ENCODE measurements around the gene GFAP. TPM values are rescaled to one million over a fixed set of nuclear protein-coding genes. Genes with fewer than 3 reads are reported as not detected.
A peak's percentile ranks its signal among the peaks of the same experiment; 100 is the strongest.

Gene GFAP
- total RNA-seq, 2 experiments from 2014 or later: not detected

DNA sequence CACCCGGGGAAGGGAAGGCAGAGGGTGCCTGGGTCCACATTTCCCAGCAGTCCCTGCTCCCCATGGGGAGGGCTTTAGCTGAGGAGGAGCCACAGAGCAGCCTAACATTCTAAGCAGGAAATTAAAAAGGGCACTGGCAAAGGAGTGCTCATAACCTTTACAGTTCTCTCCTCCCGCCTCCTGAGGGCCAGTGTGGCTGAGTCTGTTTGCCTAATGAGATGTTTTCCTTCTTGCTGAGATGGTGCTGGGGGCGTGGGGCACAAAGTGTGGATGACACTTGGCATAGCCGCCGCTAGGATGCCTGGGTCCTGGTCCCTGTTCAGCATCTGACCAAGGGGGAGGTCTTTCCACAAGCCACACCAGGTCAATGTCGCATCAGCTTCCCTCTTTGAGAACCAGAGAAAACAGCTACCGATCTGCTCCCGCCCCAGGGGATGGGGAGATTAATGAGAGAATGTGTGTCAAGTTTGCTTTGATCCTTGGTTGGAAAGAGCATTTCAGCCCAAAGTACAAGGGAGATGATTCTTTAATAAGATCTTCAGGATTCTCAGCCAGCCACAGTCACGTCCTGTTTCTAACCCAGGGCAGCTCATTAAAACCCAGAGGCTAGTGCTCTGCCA is 26.5 kb upstream of the GFAP start:
- Mint-ChIP-seq H3K27ac (no peak overlapping the region), H3K4me3 (no peak overlapping the region), H3K36me3 (ENCODE audit: low read depth) (peaks cover 30% of the 10 kb centered on the region), H3K27me3 (ENCODE audit: low read depth) (peaks cover 5% of the 10 kb centered on the region), H3K4me1 (ENCODE audit: low read depth) (peaks cover 10% of the 10 kb centered on the region), H3K9me3 (no peaks in the 10 kb centered on the region)
- DNase-seq: no peak
- intact Hi-C loops (cut with micrococcal nuclease): no loop called here
- CTCF ChIA-PET: interaction anchor here (0.6 kb wide), 1 partner anchor 107 kb away, joined by 6 read pairs; no protein-coding TSS in a partner anchor

DNA sequence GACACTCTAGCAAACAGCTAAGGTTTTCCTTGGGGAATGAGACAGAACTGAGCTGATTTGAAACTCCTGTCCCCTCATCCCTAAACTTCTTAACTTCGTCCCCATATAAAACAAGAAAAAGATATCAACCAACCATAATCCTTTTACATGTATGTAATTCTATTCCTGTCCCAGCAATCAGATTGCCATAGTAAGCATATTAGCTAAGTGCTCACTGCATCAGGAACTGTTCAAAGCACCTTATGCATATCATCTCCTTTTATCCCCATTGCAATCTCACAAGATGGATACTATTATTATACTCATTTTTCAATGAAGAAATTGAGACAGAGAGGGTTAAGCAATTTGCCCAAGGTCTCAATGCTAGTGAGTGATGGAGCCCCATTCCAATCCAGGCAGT is 25.5 kb upstream of the GFAP start:
- DNase-seq: no peak
- CTCF ChIA-PET: no interaction called here
- Mint-ChIP-seq H3K27ac (no peak overlapping the region), H3K27me3 (ENCODE audit: low read depth) (no peaks in the 10 kb centered on the region), H3K4me3 (no peak overlapping the region), H3K9me3 (no peaks in the 10 kb centered on the region), H3K36me3 (ENCODE audit: low read depth) (peaks cover 23% of the 10 kb centered on the region), H3K4me1 (ENCODE audit: low read depth) (peaks cover 3% of the 10 kb centered on the region)
- intact Hi-C loops (cut with micrococcal nuclease): no loop called here

DNA sequence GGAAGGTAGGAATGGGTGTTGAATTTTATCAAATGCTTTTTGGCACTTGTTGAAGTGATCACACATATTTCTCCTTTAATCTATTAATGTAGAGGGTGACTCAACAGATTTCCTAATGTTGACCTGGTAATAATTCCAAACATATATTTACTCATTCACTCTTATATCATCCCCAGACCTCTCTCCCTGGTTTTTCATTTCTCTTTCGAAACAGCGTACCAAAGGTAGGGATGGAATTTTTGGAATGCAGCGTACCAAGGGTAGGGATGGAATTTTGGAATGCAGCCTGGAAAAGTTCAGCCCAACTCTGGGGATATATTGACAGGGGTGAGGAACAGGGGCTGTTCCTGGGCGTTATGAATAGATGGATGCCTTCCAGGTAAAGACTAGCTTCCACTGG is 25.0 kb upstream of the GFAP start:
- Mint-ChIP-seq H3K27me3 (ENCODE audit: low read depth) (no peaks in the 10 kb centered on the region), H3K4me1 (ENCODE audit: low read depth) (peaks cover 3% of the 10 kb centered on the region), H3K27ac (no peak overlapping the region), H3K36me3 (ENCODE audit: low read depth) (peaks cover 27% of the 10 kb centered on the region), H3K9me3 (no peaks in the 10 kb centered on the region), H3K4me3 (no peak overlapping the region)
- CTCF ChIA-PET: no interaction called here
- no peak for DNase-seq
- intact Hi-C loops (cut with micrococcal nuclease): no loop called here

DNA sequence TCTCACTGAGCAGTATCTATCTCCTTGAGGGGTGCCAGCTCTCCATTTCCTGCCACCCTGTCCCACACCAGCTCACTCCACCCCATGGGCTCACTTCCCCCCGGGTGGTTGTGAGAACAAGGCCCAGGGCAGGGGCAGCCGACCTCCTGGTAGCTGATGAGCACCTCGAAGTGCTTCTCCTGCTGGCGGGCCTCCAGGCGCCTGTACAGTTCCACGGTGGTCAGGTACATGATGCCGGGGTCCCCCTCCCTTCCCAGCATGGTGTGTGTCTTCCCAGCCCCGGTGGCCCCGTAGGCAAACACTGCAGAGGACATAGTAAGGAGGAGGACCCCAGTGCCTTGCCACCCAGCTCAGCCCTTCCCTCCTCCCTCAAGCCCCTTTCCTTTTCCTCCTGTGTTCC is 19.8 kb upstream of the GFAP start:
- CTCF ChIA-PET: interaction anchor here (0.6 kb wide), 1 partner anchor 23 kb away, joined by 3 read pairs; no protein-coding TSS in a partner anchor
- Mint-ChIP-seq H3K27me3 (ENCODE audit: low read depth) (no peaks in the 10 kb centered on the region), H3K4me3 (no peak overlapping the region), H3K4me1 (ENCODE audit: low read depth) (no peaks in the 10 kb centered on the region), H3K27ac (no peak overlapping the region), H3K9me3 (no peaks in the 10 kb centered on the region), H3K36me3 (ENCODE audit: low read depth) (peaks cover 36% of the 10 kb centered on the region)
- intact Hi-C loops (cut with micrococcal nuclease): no loop called here
- no peak for DNase-seq

DNA sequence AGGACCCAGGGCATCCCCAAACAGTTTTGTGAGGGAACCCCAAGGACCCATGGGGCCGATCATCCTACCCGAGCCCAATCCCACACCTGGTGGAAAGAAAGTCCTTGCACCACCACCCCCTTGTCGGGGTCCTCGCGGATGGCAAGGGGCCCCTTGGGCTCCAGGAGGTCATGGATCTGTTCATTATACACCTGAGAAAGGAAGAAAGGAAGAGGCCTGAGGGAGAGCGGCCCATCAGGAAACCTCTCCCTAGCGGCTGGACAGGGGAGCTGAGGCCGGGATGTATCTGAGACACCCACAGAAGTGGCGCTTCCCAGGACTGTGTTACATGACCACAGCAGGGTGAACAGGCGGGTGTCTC is 19.4 kb upstream of the GFAP start:
- DNase-seq: no peak
- CTCF ChIA-PET: interaction anchor here (0.6 kb wide), 1 partner anchor 23 kb away, joined by 3 read pairs; no protein-coding TSS in a partner anchor
- Mint-ChIP-seq H3K4me3 (no peak overlapping the region), H3K36me3 (ENCODE audit: low read depth) (peaks cover 39% of the 10 kb centered on the region), H3K4me1 (ENCODE audit: low read depth) (no peaks in the 10 kb centered on the region), H3K27me3 (ENCODE audit: low read depth) (no peaks in the 10 kb centered on the region), H3K27ac (no peak overlapping the region), H3K9me3 (no peaks in the 10 kb centered on the region)
- intact Hi-C loops (cut with micrococcal nuclease): no loop called here

DNA sequence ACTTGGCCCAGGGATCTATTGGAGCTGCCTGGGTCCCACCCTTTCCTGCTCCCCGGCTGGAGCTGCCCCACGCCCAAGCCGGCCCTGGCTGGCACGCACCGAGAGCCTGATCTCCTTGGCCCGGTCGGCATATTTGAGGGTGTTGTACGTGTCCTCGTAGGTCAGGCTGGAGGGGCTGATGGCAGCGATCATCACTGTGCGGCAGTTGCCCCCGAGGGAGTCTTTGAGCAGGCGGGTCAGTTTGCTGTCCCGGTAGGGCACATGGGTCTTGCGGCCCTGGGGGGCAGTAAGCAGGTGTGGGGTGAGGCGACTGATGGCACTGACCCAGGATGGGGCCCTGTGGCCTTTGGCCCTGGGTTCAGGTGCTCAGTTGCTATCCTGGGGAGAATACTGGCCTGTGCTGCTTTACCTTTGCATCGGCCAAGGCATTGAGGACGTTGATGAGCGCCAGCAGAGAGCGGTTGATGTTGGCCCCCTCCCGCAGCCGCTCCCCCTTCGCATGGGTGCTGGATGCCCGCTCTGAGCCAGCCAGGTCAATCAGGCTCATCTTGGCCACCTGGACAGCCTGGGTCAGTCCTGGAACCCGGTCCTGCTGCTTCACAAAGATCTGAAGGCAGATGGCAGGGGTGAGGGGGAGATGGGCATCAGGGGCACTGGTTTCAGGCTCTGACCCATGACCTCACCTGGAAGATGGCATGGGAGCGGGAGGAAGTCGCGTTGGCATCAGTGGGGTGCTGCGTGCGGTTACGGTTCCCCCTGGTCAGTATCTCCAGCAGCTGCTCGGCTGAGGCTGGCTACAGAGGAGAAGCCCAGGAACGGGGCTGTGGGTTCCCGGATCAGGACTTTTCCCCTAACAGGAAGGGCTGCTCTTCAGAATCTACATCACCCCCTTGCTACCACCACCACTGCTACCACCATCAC is 18.8 kb upstream of the GFAP start:
- no peak for DNase-seq
- no peaks in the 10 kb centered on the region for H3K4me1 Mint-ChIP-seq (ENCODE audit: low read depth)
- H3K27me3 Mint-ChIP-seq (ENCODE audit: low read depth): no peaks in the 10 kb centered on the region
- no peaks in the 10 kb centered on the region for H3K9me3 Mint-ChIP-seq
- CTCF ChIA-PET: interaction anchor here (0.6 kb wide), 1 partner anchor 22 kb away, joined by 3 read pairs; no protein-coding TSS in a partner anchor
- peaks cover 39% of the 10 kb centered on the region for H3K36me3 Mint-ChIP-seq (ENCODE audit: low read depth)
- no peak overlapping the region for H3K4me3 Mint-ChIP-seq
- no peak overlapping the region for H3K27ac Mint-ChIP-seq
- intact Hi-C loops (cut with micrococcal nuclease): no loop called here

DNA sequence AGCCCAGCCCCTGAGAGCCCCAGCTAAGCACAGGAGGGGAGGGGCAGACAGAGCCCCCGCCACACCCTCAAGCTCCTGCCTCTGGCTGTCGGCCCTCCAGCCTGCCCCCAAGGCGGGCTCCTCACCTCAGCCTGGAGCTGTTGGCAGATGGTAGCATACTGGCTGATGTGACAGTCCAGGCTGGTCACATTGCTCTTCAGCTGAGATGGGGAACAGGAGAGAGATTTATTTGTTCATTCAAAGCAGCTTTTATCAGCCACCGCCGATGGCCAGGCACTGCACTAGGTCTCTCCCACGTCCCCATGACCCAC is 17.4 kb upstream of the GFAP start:
- CTCF ChIA-PET: interaction anchor here (0.7 to 1.3 kb wide), 2 partner anchors 12 to 89 kb away, joined by 3 to 6 read pairs; no protein-coding TSS in a partner anchor

DNA sequence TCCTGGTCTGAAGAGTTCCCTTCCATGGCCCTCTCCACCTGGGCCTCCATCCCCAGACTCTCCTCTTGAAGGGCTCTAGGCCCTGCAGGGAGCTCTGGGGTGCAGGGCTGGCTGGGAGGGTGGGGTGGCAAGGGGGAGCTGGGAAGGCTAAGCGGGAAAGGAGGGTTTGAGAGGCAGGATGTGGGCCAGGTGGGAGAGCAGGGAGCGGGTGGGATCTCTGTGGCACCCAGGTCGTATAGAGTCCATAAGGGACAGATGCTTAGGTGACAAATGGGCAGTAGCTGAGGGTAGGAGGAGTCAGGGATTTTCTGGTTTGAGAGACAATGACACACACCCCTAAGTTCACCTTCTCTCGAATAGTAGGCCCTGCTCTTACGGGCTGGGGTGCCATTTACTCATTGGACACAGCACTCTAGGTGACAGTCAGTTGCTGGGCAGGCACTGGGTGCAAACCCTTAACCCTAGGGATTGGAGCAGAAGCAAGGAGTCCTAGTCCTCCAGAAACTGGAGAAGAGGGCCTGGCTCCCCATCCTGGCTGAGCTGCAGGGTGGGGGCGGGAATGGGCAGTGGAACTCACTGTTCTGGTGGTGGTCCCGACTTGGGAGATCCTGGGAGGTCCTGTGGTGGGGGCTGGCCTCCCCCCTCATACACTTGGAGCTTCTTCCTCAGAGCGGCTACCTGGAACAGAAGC is 16.9 kb upstream of the GFAP start:
- Mint-ChIP-seq H3K36me3 (ENCODE audit: low read depth) (peaks cover 46% of the 10 kb centered on the region), H3K4me3 (no peak overlapping the region), H3K27ac (no peak overlapping the region), H3K4me1 (ENCODE audit: low read depth) (no peaks in the 10 kb centered on the region), H3K9me3 (no peaks in the 10 kb centered on the region), H3K27me3 (ENCODE audit: low read depth) (no peaks in the 10 kb centered on the region)
- no peak for DNase-seq
- intact Hi-C loops (cut with micrococcal nuclease): no loop called here
- CTCF ChIA-PET: interaction anchor here (1.3 kb wide), 1 partner anchor 12 kb away, joined by 6 read pairs; no protein-coding TSS in a partner anchor

More for the DNA sequence above, 17.4 kb upstream of the GFAP start:
- Mint-ChIP-seq H3K4me3 (no peak overlapping the region), H3K27me3 (ENCODE audit: low read depth) (no peaks in the 10 kb centered on the region), H3K9me3 (no peaks in the 10 kb centered on the region), H3K36me3 (ENCODE audit: low read depth) (peaks cover 43% of the 10 kb centered on the region), H3K4me1 (ENCODE audit: low read depth) (no peaks in the 10 kb centered on the region), H3K27ac (no peak overlapping the region)
- no peak for DNase-seq
- intact Hi-C loops (cut with micrococcal nuclease): no loop called here

DNA sequence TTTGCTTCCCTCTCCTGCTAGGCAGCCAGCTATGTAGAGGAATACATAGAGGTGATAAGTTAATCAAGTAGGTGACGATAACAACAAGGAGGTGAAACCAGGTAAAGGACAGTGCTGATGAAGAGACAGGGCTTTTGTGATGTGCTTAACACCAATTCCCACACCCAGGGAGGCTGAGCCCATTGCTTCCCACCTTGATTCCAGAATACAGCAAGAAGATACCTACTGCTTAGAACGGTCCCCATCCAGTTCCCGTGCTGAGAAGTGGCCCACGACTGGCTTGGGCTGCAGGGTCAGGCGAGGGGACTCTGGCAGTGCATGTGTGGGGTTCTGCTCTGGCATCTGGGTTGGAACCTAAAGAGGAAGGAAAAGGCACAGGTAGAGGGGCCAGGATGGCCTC is 16.1 kb upstream of the GFAP start:
- Mint-ChIP-seq H3K27ac (no peak overlapping the region), H3K4me3 (no peak overlapping the region), H3K27me3 (ENCODE audit: low read depth) (no peaks in the 10 kb centered on the region), H3K9me3 (no peaks in the 10 kb centered on the region), H3K4me1 (ENCODE audit: low read depth) (no peaks in the 10 kb centered on the region), H3K36me3 (ENCODE audit: low read depth) (peaks cover 47% of the 10 kb centered on the region)
- CTCF ChIA-PET: interaction anchor here (1.1 to 1.3 kb wide), 2 partner anchors 9 to 11 kb away, joined by 3 to 6 read pairs; no protein-coding TSS in a partner anchor
- no peak for DNase-seq
- intact Hi-C loops (cut with micrococcal nuclease): no loop called here

DNA sequence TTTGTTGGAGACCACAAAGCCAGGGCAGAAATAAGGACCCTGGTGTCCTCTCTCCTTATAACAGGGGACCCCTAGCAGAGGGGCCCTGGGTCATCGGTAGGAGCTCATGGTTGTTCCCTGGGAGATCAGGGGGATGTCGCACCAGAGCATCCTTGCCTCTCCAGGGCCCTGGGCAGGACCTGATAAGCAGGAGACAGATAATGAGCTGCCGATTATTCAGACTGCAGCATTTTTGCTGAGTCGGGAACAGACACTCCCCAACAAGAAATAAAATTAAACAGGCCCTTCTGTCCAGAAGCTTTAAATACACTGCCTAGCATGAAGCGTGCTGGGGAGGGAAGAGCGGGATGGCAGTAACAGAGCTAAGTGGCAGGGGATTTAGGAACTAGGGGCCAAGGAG is 15.4 kb upstream of the GFAP start:
- Mint-ChIP-seq H3K36me3 (ENCODE audit: low read depth) (peaks cover 49% of the 10 kb centered on the region), H3K9me3 (no peaks in the 10 kb centered on the region), H3K4me3 (no peak overlapping the region), H3K27ac (no peak overlapping the region), H3K27me3 (ENCODE audit: low read depth) (no peaks in the 10 kb centered on the region), H3K4me1 (ENCODE audit: low read depth) (no peaks in the 10 kb centered on the region)
- CTCF ChIA-PET: interaction anchor here (0.9 to 1.1 kb wide), 2 partner anchors 8 to 90 kb away, joined by 3 read pairs; no protein-coding TSS in a partner anchor
- DNase-seq: no peak
- intact Hi-C loops (cut with micrococcal nuclease): no loop called here

DNA sequence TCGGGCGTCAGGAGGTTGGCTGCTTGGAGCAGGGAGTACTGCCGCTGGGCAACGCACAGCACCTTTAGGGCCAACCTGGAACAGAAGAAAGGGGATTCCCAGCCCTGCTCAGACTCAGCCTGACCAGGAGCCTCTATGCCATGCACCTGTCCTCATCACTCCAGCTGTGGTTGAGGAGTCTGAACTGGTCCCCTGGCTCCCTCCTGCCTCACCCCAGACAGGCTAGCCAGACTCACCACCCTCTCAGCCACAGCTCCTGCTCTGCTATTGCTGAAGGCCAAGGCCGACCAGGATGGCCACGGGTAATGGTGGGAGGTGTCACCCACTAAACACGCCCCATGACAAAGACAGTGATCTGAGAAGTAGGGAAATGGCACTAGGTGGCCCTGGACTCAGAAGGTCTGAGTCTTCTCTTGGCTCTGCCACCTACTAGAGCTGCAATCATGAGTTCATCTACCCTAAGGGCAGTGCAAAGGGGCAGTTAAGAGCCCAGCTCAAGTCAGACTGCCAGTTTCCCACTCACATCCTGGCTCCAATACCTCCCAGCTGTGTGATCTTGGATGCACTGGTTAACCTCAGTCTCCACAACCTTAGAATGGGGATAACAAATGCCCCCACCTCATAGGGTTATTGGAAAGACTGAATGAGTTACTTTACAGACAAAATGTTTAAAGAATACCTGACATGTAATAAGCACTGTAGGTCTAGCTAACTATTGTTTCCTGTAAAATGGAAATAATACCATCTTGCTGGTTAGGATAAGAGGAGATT is 13.8 kb upstream of the GFAP start:
- no peaks in the 10 kb centered on the region for H3K9me3 Mint-ChIP-seq
- H3K27me3 Mint-ChIP-seq (ENCODE audit: low read depth): no peaks in the 10 kb centered on the region
- DNase-seq: peak; percentile 2
- intact Hi-C loops (cut with micrococcal nuclease): no loop called here
- H3K27ac Mint-ChIP-seq: no peak overlapping the region
- CTCF ChIA-PET: no interaction called here
- H3K36me3 Mint-ChIP-seq (ENCODE audit: low read depth): peaks cover 45% of the 10 kb centered on the region
- no peak overlapping the region for H3K4me3 Mint-ChIP-seq
- H3K4me1 Mint-ChIP-seq (ENCODE audit: low read depth): no peaks in the 10 kb centered on the region

DNA sequence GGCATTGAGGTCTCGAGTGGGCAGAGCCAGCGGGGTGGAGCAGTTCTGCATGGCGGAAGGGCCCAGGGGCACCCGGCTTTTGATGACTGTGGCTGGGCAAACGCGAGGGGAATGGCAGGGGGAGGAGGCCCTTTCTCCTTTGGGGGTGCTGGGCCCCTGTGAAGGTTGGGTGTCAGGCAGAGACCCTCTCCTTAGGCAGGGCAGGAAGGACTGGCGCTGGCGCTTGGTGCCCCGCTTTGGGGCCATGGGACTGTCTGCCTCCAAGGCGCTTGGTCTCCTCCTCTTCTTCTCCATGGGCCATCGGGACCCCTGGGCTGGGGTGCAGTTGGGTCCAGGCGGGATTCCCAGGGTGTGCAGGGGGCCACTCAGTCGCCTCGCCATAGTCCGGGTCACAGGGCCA is 12.8 kb upstream of the GFAP start:
- H3K27ac Mint-ChIP-seq: no peak overlapping the region
- peaks cover 4% of the 10 kb centered on the region for H3K27me3 Mint-ChIP-seq (ENCODE audit: low read depth)
- H3K36me3 Mint-ChIP-seq (ENCODE audit: low read depth): peaks cover 40% of the 10 kb centered on the region
- H3K4me1 Mint-ChIP-seq (ENCODE audit: low read depth): no peaks in the 10 kb centered on the region
- CTCF ChIA-PET: no interaction called here
- H3K4me3 Mint-ChIP-seq: no peak overlapping the region
- H3K9me3 Mint-ChIP-seq: no peaks in the 10 kb centered on the region
- intact Hi-C loops (cut with micrococcal nuclease): no loop called here
- peak; percentile 2 for DNase-seq
